Measurements from ENCODE around the gene LRCOL1. TPM values are rescaled to one million over a fixed set of nuclear protein-coding genes. Genes with fewer than 3 reads are reported as not detected.

Gene LRCOL1
- total RNA-seq, 6 experiments from 2014 or later = 0.61 to 13.1 (median 6.8) TPM

- Histone ChIP-seq H3K9me3 (no peaks in the 10 kb centered on the region), H3K27ac (no peak overlapping the region), H3K4me3 (no peak overlapping the region), H3K36me3 (peaks cover 0 to 61% (median 22%) of the 10 kb centered on the region in 4 donors), H3K4me1 (no peaks in the 10 kb centered on the region), H3K27me3 (no peaks in the 10 kb centered on the region)
- DNase-seq = peak in 1 of 3 donors; percentile 47
- intact Hi-C loops (cut with DNase I) = no loop called here
- TF ChIP-seq POLR2A (IDR thresholded peaks at IDR 0.05) = no peak
- TF ChIP-seq CTCF (IDR thresholded peaks at IDR 0.05) = peak; percentile 64 to 76 (median 74)
- WGBS (ENCODE audit: insufficient coverage, low coverage, low lambda C conversion rate, missing lambda C conversion rate) = 39% methylated on average over 5 of the region's 25 CpGs
- ATAC-seq = peak; percentile 73 to 86 (median 84)
Observed at GRCh38 chr12:132638541-132639408, 28.4 kb upstream of the LRCOL1 start.

- H3K4me3 ChIP-seq = no peak overlapping the region
- no peaks in the 10 kb centered on the region for H3K9me3 ChIP-seq
- no peak for ATAC-seq
- no peaks in the 10 kb centered on the region for H3K27me3 ChIP-seq
- TF ChIP-seq POLR2A (IDR thresholded peaks at IDR 0.05) (no peak), CTCF (IDR thresholded peaks at IDR 0.05) (no peak)
- WGBS (ENCODE audit: insufficient coverage, low coverage, low lambda C conversion rate, missing lambda C conversion rate) = 80% methylated on average over 7 of the region's 18 CpGs
- intact Hi-C loops (cut with DNase I) = no loop called here
- peak in 1 of 3 donors; percentile 40 for DNase-seq
- H3K36me3 ChIP-seq = peaks cover 0 to 59% (median 24%) of the 10 kb centered on the region in 4 donors
- no peaks in the 10 kb centered on the region for H3K4me1 ChIP-seq
- H3K27ac ChIP-seq = no peak overlapping the region
Observed at GRCh38 chr12:132637811-132638210, 27.4 kb upstream of the LRCOL1 start.

GRCh38 chr12:132635076-132635955 is 24.9 kb upstream of the LRCOL1 start:
- intact Hi-C loops (cut with DNase I) = no loop called here
- H3K4me3 ChIP-seq = no peak overlapping the region
- H3K36me3 ChIP-seq = peaks cover 0 to 64% (median 17%) of the 10 kb centered on the region in 4 donors
- H3K9me3 ChIP-seq = no peaks in the 10 kb centered on the region
- no peak overlapping the region for H3K27ac ChIP-seq
- WGBS (ENCODE audit: insufficient coverage, low coverage, low lambda C conversion rate, missing lambda C conversion rate) = 80% methylated on average over 10 of the region's 29 CpGs
- TF ChIP-seq POLR2A (IDR thresholded peaks at IDR 0.05) = no peak
- TF ChIP-seq CTCF (IDR thresholded peaks at IDR 0.05) = no peak
- no peaks in the 10 kb centered on the region for H3K4me1 ChIP-seq
- ATAC-seq (no peak), DNase-seq (peak in 1 of 3 donors; percentile 54)
- H3K27me3 ChIP-seq = no peaks in the 10 kb centered on the region

- intact Hi-C loops (cut with DNase I) = no loop called here
- no peak for TF ChIP-seq POLR2A (IDR thresholded peaks at IDR 0.05)
- TF ChIP-seq CTCF (IDR thresholded peaks at IDR 0.05) = no peak
- no peaks in the 10 kb centered on the region for H3K4me1 ChIP-seq
- H3K27me3 ChIP-seq = no peaks in the 10 kb centered on the region
- no peak overlapping the region for H3K4me3 ChIP-seq
- H3K9me3 ChIP-seq = no peaks in the 10 kb centered on the region
- 96% methylated on average over 4 of the region's 21 CpGs for WGBS (ENCODE audit: insufficient coverage, low coverage, low lambda C conversion rate, missing lambda C conversion rate)
- peaks cover 0 to 70% (median 17%) of the 10 kb centered on the region in 4 donors for H3K36me3 ChIP-seq
- H3K27ac ChIP-seq = no peak overlapping the region
- DNase-seq = peak in 1 of 3 donors; percentile 29
- ATAC-seq = no peak
Observed at GRCh38 chr12:132634411-132634990, 24.1 kb upstream of the LRCOL1 start.
